ENCODE results near the gene IL4.

DNA sequence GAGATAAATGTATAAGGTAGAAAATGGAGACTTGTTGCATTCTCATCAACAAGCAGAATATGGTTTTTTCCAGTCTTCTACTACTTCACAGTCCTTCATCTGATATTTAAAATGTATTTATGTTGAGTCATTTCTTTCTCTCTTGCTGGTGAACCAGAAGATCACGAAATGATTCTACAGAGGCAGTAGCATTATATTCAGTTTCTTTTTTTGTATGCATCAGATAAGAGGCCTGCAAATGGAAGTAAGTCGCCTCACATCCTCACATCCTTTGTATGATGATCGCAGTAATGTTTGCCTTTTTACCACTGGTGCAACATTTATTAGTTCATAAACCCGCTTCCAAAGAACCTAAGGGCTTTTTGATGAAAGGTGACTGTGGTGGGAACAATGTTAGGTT is 37.9 kb upstream of the IL4 start:
- TF ChIP-seq MCM3 (IDR thresholded peaks at IDR 0.05) (no peak), CBX1 (IDR thresholded peaks at IDR 0.05; ENCODE audit: low read depth) (no peak), FOXJ3 (CRISPR knock-in tag; IDR thresholded peaks at IDR 0.05) (no peak), SMARCC2 (IDR thresholded peaks at IDR 0.05; ENCODE audit: low read depth) (no peak)
- TF ChIP-seq, protein P1, sequence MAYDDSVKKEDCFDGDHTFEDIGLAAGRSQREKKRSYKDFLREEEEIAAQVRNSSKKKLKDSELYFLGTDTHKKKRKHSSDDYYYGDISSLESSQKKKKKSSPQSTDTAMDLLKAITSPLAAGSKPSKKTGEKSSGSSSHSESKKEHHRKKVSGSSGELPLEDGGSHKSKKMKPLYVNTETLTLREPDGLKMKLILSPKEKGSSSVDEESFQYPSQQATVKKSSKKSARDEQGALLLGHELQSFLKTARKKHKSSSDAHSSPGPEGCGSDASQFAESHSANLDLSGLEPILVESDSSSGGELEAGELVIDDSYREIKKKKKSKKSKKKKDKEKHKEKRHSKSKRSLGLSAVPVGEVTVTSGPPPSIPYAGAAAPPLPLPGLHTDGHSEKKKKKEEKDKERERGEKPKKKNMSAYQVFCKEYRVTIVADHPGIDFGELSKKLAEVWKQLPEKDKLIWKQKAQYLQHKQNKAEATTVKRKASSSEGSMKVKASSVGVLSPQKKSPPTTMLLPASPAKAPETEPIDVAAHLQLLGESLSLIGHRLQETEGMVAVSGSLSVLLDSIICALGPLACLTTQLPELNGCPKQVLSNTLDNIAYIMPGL (CRISPR knock-in tag; IDR thresholded peaks at IDR 0.05) = no peak
- TF ChIP-seq, protein P2, sequence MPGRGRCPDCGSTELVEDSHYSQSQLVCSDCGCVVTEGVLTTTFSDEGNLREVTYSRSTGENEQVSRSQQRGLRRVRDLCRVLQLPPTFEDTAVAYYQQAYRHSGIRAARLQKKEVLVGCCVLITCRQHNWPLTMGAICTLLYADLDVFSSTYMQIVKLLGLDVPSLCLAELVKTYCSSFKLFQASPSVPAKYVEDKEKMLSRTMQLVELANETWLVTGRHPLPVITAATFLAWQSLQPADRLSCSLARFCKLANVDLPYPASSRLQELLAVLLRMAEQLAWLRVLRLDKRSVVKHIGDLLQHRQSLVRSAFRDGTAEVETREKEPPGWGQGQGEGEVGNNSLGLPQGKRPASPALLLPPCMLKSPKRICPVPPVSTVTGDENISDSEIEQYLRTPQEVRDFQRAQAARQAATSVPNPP (IDR thresholded peaks at IDR 0.05; ENCODE audit: borderline replicate concordance, insufficient read depth, insufficient read length) = no peak
- TF ChIP-seq, protein P3, sequence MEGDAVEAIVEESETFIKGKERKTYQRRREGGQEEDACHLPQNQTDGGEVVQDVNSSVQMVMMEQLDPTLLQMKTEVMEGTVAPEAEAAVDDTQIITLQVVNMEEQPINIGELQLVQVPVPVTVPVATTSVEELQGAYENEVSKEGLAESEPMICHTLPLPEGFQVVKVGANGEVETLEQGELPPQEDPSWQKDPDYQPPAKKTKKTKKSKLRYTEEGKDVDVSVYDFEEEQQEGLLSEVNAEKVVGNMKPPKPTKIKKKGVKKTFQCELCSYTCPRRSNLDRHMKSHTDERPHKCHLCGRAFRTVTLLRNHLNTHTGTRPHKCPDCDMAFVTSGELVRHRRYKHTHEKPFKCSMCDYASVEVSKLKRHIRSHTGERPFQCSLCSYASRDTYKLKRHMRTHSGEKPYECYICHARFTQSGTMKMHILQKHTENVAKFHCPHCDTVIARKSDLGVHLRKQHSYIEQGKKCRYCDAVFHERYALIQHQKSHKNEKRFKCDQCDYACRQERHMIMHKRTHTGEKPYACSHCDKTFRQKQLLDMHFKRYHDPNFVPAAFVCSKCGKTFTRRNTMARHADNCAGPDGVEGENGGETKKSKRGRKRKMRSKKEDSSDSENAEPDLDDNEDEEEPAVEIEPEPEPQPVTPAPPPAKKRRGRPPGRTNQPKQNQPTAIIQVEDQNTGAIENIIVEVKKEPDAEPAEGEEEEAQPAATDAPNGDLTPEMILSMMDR (IDR thresholded peaks at IDR 0.05 in 2 of 3, conservative IDR thresholded peaks at IDR 0.05 in 1 of 3; ENCODE audit: insufficient read depth in 2 of 3, low read depth in 1 of 3, low read length in 3 of 3) = no peak

All from K562 (cell line).